Kidney capillary endothelial cell (primary cell): ENCODE data around the gene EPHB1.
"Not testable (repeated sequence)": the region's sequence is repeated elsewhere in the genome, so short reads cannot be mapped to it uniquely, and the experiment has no call there.

Source experiments
- DNase-seq: peaks from one replicate; pipeline ENCODE4 v3.0.0-alpha.2; 2018; ENCODE audit warnings: low spot score

The EPHB1 gene

GRCh38 chr3:134955874-134956273 is 160.8 kb downstream of the EPHB1 start:
- DNase-seq, result no peak

GRCh38 chr3:134956395-134956794 is 161.3 kb downstream of the EPHB1 start:
- no peak for DNase-seq

GRCh38 chr3:134956844-134957243 is 161.8 kb downstream of the EPHB1 start:
- DNase-seq, result no peak

- no peak for DNase-seq
These were observed 164.5 kb downstream of the EPHB1 start for GRCh38 chr3:134959516-134959915.

- DNase-seq, result no peak
These were observed 169.2 kb downstream of the EPHB1 start for GRCh38 chr3:134964226-134964625.

DNA sequence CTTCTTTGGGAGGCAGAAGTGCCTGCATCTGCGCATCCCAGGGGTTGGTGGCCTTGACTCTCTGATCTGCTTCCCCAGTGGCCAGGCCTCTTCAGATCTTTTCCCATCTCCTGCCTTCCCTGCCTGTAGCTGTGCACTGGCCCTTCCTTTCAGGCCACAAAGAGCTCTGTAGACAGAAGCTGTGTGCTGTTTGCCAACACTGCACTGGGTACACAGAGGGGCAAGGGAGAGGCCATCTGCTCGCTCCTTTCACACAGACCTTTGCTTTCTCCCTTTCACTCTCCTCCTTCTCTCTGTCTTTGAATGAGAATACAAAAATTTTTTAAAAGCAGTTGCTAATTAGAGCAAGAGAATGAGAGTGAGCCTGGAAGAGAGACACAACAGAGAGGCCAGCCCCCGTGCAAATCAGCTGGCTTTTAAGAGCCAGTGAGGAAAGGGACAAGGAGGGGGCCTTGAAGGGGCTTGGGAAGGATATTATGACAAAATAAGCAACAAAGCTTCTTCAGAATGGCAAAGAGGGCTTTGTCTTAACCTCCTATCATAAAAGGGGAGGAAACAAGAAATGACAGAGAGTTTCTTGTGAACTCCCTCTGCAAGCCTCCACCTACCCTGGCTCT is 170.9 kb downstream of the EPHB1 start:
- no peak for DNase-seq

GRCh38 chr3:134970895-134971294 is 175.8 kb downstream of the EPHB1 start:
- DNase-seq, result no peak

DNA sequence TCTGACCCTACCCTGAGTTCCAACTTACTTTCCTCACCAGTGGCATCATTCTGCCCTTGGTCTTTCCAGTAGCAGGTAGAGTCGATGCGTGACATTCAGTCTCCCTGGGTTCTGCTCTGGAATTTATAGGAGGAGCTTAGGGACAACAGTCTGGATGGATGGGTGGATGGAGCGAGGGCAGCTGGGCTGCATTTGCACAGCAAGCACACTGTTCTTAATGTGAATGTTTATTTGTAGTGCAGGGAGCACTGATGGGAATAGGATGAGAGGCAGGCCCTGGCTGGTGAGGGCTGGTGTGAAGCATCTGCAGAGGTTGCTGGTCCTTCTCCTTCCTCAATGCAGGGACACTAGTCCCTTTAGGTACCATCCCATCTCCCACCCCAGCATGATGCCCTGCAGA is 176.2 kb downstream of the EPHB1 start:
- no peak for DNase-seq

DNA sequence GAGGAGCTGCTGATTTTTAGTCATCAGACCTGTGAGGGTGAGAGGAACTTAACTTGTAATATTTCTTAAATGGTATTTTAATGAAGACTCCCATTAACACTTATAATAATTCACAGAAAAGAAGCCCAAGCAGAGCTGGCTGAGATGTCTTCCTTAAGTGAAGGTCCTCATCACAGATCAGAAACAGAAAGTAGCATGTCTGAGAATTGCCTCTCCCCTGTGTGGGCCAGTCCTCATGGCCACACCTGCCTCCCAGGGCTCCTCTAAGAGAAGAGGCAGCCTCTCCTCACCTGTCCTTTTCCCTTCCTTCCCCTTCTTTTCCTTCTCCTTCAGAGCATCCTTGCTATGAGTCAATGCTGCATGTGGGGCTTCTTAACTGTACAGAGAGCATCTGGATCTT is 176.8 kb downstream of the EPHB1 start:
- not testable (repeated sequence) for DNase-seq

DNA sequence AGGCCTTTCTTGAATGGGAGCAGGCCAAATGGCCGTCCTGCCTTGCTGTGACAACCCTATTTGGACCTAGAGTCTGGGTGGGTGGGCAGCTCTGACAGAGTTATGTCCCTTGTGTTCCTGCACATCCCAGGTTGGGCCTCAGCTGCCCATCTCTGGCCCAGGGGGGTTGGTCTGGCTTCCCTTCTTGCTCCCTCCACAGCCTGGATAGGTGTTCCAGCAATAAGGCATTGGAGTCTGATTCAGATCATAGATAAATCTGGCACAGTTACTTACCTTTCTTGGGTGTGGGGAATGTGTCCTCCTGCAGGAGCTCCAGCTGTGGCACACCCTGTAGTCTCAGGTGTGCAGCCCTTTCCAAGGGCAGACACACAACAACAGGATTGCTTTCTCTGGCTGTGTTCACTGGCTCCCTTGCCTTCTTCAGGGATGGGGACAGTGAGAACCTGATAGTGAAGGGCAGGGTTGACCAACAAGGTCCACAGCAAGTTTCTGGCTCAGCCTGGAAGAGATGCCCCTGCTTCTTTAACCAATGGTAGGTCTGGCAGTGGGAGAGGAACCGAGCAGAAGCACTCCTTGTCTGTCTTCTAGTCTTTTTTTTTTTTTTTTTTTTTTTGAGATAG is 177.9 kb downstream of the EPHB1 start:
- no peak for DNase-seq

GRCh38 chr3:134974624-134975023 is 179.6 kb downstream of the EPHB1 start:
- DNase-seq, result peak; percentile 40

DNA sequence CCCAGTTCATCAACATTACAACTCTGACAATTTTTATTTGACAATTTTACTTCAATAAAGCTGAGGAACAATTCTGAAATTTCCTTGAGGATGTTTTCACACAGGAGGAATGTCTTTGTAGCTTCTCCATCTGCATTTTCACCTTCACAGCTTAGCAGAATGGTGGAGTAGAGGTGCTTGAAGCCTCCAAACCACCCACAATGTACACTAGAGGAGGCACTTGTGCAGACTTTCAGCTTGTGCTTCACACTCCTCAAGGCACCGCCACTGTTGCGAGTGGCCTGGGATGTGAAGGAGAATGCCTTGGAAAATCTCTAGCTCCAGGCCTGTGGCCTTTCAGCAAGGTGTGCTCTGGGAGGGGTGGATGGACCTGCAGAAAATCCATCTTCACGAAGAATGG is 181.9 kb downstream of the EPHB1 start:
- no peak for DNase-seq

GRCh38 chr3:134978658-134979057 is 183.6 kb downstream of the EPHB1 start:
- no peak for DNase-seq

DNA sequence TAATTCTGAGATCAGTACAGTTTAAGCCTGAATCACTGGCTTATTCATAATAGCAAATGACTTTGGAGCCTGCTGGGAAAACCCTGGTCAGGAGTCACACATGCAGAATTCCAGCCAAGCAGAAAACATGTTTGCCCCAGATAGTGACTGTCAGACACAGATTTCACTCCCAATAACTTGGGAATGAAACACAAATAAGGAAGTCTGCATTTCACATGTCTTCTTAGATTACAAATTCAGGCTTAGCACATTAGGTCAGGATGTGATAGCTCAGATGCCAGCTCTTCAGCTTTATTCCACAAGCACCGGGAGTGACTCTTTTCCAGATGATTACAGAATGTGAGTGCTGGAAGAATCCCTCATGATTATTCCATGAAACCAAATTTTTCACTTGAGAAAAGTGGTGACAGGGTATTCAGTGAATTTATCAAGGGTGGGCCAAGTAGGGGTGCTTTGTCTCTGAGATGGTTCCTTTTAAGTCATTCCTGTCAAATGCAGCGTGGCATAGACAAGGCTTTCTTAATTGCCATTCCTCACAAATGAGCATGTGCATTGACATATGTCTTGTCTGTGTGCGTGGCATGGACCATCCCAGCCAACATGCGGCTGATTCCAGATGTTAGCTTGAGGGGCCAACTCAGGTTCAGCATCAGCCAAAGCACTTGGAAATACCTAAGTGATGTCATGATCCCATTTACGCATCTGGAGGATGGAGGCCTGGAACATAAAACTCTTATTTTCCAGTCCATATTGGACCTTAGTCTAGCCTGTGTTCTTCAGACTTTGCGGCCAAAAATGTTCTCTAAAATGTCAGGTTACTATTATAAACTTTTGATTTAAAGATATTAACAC is 191.0 kb downstream of the EPHB1 start:
- DNase-seq, result no peak

- DNase-seq, result no peak
These were observed 193.6 kb downstream of the EPHB1 start for GRCh38 chr3:134988666-134989065.

DNA sequence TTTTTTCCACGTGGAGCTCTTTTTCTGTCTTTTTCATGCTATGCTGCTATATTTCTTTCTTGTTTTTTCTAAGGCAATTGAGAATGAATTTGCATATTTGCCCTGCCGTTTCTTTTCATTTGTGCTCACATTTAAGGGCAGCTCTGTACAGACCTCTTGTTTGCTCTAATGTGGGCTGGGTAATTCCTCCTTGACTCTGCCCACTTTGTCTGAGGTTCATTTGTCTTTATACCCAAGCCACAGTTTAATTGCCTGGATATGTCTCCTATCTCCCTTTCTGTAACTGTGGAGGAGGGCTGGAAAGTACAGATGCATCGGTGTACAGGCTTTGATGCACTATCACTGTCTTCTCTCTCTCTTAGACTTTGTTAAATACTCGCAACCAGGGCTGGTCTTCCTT is 195.9 kb downstream of the EPHB1 start:
- DNase-seq, result no peak

- no peak for DNase-seq
These were observed 196.5 kb downstream of the EPHB1 start for GRCh38 chr3:134991472-134992010.

DNA sequence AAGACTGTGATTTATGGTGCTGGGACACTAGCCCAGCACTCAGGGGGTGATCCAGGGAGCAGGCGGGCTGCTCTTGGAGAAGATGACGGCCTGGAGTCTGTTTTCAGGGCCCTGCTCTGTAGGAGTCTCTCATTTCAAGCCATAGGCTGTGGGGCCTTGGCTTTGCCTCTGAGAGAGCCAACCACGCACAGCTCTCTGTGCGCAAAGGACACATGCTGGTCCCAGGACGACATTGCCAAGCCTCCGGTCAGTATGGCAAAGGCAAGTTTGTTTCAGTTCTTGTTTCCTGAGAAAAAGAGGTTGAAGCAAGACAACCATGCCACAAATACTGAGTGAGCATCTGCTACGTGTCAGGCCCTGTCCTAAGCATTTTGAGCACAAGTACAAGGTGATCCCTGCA is 197.1 kb downstream of the EPHB1 start:
- DNase-seq, result no peak

- DNase-seq, result no peak
These were observed 197.5 kb downstream of the EPHB1 start for GRCh38 chr3:134992586-134992985.

DNA sequence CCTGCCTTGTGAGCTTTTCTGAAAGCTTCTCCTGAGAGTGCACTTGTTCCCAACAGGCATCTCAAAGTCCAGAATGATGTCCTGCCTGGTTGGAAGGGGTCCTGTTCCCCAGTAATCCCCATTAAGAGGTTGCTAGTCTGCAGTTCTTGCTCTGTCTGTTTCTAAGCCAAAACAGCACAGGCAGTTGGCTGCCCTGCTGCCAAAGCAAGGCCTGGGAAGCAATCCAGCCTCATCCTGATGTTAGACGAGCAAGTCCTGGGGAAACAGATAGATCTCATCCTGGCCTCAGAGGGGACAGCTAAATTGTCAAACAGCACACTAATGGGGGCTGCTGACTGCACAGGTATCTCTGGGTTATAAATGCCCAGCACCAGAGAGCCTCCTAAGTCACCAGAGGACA is 198.0 kb downstream of the EPHB1 start:
- DNase-seq, result no peak

GRCh38 chr3:134998158-134998557 is 203.1 kb downstream of the EPHB1 start:
- DNase-seq, result no peak

DNA sequence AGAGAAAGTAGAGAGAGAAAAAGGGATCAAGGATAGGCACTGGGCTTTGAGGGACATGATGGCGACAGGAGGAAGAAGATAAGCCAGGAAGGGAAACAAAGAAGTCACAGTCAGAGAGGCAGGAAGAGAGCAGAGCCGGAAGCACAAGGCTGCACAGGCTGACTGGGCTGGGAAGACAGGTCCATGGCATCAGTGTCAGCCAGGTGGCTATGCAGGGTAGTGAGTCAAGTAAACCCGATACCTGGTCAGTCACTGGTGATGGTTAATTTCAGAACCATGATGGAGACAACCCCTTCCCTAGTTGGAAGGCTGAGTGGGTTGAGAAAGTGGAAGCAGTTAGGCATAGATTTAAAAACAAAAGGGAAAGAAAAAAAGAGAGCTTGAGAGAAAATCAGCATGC is 203.8 kb downstream of the EPHB1 start:
- no peak for DNase-seq

GRCh38 chr3:135000465-135000864 is 205.4 kb downstream of the EPHB1 start:
- no peak for DNase-seq
